Mononuclear cell (primary cell): ENCODE measurements around the gene BANP. TPM values are rescaled to one million over a fixed set of nuclear protein-coding genes. Genes with fewer than 3 reads are reported as not detected.
"Not testable (repeated sequence)": the region's sequence is repeated elsewhere in the genome, so short reads cannot be mapped to it uniquely, and the experiment has no call there.

ENCODE experiments used
- H3K27me3 ChIP-seq: 2 replicates; pipeline ENCODE4 v1.6.0; 2011; ENCODE audit warnings: low read length, control low read depth; ENCODE audit not compliant: insufficient read depth
- H3K4me1 ChIP-seq: 2 replicates; pipeline ENCODE4 v1.5.1; 2011; ENCODE audit warnings: mild to moderate bottlenecking, low read length, control low read depth; ENCODE audit not compliant: insufficient read depth
- H3K4me3 ChIP-seq: 2 replicates; pipeline ENCODE4 v1.5.1; 2011; ENCODE audit warnings: mild to moderate bottlenecking, low read length, moderate library complexity
- H3K9me3 ChIP-seq: 2 replicates; pipeline ENCODE4 v1.5.1; 2011; ENCODE audit warnings: low read depth, mild to moderate bottlenecking, control low read depth, low read length
- total RNA-seq: library from RNA; depleted of rRNA; stranded (reverse); fragments of >200 nt; gene quantifications from one replicate; pipeline ENCODE4 v1.2.3, GENCODE V29; 2012

BANP gene
- total RNA-seq, 1 donor, result 71.8 TPM

- H3K9me3 ChIP-seq, H3K27me3 ChIP-seq, H3K4me3 ChIP-seq: not testable (repeated sequence)
- H3K4me1 ChIP-seq, result peaks cover 39% of the 10 kb centered on the region
Observed at GRCh38 chr16:88040877-88041244, 89.6 kb downstream of the BANP start.

DNA sequence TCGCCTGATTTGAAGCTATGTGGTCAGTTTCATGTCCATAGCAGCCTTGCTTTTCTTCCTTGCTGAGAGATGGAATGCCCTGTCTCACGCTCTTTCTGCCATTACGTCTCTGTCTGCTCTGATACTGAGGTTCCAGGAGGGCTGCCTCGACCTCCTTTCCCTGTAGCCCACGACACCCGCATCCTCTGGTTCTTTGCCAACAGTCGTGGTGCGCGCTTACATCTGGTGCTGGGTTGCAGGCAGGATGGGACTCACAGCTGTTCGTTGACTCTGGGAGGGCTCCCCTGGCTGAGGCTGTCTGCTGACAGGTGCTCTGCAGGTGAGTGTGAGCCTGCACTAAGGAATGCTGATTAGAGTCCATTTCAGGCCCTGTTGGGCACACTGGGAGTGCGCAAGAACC is 90.3 kb downstream of the BANP start:
- H3K4me3 ChIP-seq, H3K9me3 ChIP-seq, H3K27me3 ChIP-seq: not testable (repeated sequence)
- peaks cover 43% of the 10 kb centered on the region for H3K4me1 ChIP-seq

- H3K4me1 ChIP-seq, result peaks cover 49% of the 10 kb centered on the region
- H3K27me3 ChIP-seq, H3K9me3 ChIP-seq, H3K4me3 ChIP-seq: not testable (repeated sequence)
Observed at GRCh38 chr16:88041986-88042562, 90.8 kb downstream of the BANP start.

DNA sequence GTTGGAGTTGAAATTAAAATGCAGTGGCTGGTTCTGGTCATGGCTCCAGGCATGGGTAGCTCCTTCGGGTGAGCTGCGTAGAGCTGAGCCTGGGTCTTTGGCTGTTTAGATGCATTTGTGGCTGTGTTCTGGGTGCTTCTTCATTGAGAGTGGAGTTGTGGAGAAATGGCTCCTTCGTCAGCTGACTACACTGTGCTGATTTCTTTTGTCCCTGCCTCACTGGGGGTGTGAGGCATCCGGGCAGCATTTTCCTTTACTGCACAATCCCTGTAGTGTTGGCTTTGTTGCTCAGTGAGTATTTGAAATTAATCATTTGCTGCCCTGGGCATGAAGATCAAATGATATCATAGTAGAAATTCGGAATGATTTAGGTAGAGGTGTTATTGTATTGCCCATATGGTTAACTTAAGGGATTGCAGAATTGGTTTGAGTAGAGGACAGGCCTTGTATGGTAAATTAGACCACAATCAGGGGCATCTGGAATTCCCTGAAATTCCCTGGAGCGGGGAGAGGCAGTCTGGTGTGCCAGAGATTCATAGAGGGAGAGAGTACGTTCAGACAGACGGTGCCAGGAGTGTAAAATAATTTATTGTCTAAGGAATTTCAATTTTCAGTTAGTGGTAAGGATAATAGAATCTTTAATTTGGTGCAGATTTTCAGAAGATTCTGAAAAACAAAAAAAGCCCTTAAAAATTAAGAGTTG is 92.1 kb downstream of the BANP start:
- not testable (repeated sequence) for H3K9me3 ChIP-seq, H3K27me3 ChIP-seq, H3K4me3 ChIP-seq
- peaks cover 55% of the 10 kb centered on the region for H3K4me1 ChIP-seq

- H3K9me3 ChIP-seq, H3K4me3 ChIP-seq, H3K27me3 ChIP-seq: not testable (repeated sequence)
- H3K4me1 ChIP-seq, result peaks cover 55% of the 10 kb centered on the region
Observed at GRCh38 chr16:88044121-88044581, 92.9 kb downstream of the BANP start.

DNA sequence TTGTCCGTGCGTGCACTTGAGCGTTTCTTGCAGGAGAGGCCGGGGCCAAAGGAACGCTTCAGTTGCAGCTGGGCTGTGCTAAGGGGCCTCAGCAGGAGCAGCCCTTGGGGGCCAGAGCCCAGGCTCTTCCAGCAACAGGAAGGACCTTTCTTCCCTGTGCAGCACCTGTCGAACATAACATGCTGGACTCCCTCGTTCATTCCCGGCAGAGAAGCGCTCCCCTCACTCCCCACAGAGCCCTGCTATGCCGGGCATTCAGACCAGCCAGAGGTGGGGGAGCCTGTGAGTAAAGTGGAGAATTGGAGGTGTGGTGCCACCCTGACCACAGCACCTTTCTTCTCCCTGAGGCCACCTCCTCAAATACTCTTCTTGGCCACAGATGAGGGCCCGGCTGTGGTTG is 94.1 kb downstream of the BANP start:
- not testable (repeated sequence) for H3K27me3 ChIP-seq, H3K4me3 ChIP-seq, H3K9me3 ChIP-seq
- peaks cover 55% of the 10 kb centered on the region for H3K4me1 ChIP-seq

DNA sequence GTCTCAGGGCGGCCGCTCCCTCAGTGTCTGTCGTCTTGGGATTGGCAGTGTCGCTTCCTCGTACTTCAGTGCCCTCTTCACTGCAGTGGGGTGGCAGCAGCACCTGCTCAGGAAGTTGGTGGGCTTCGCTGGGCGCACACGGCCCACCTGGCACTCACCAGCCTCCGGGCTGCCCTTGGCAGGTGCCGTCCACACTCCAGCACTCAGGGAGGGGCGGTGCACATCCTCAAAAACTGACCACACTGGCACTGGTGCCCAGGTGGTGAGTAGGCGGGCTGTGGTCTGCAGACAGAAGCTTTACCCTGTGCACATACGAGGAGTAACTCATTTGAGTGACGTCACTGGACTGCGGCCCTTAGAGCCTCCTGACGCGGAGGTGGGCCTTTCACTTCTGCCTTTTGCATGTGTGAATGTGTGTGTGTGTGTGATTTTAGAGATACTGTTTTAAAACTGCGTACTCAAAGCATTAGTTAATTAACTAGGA is 94.6 kb downstream of the BANP start:
- Histone ChIP-seq H3K27me3 (no peaks in the 10 kb centered on the region), H3K4me3 (no peak overlapping the region), H3K9me3 (no peaks in the 10 kb centered on the region), H3K4me1 (peaks cover 55% of the 10 kb centered on the region)

- H3K9me3 ChIP-seq, result no peaks in the 10 kb centered on the region
- no peaks in the 10 kb centered on the region for H3K27me3 ChIP-seq
- H3K4me1 ChIP-seq, result peaks cover 46% of the 10 kb centered on the region
- H3K4me3 ChIP-seq, result no peak overlapping the region
Observed at GRCh38 chr16:88047462-88047861, 96.2 kb downstream of the BANP start.

- Histone ChIP-seq H3K9me3 (no peaks in the 10 kb centered on the region), H3K4me1 (peaks cover 30% of the 10 kb centered on the region)
Observed at GRCh38 chr16:88048985-88049384, 97.8 kb downstream of the BANP start.

GRCh38 chr16:88049561-88050545 is 98.6 kb downstream of the BANP start:
- no peaks in the 10 kb centered on the region for H3K27me3 ChIP-seq
- peaks cover 23% of the 10 kb centered on the region for H3K4me1 ChIP-seq
- no peak overlapping the region for H3K4me3 ChIP-seq
- H3K9me3 ChIP-seq, result no peaks in the 10 kb centered on the region

More at GRCh38 chr16:88048985-88049384, 97.8 kb downstream of the BANP start:
- no peak overlapping the region for H3K4me3 ChIP-seq
- no peaks in the 10 kb centered on the region for H3K27me3 ChIP-seq

DNA sequence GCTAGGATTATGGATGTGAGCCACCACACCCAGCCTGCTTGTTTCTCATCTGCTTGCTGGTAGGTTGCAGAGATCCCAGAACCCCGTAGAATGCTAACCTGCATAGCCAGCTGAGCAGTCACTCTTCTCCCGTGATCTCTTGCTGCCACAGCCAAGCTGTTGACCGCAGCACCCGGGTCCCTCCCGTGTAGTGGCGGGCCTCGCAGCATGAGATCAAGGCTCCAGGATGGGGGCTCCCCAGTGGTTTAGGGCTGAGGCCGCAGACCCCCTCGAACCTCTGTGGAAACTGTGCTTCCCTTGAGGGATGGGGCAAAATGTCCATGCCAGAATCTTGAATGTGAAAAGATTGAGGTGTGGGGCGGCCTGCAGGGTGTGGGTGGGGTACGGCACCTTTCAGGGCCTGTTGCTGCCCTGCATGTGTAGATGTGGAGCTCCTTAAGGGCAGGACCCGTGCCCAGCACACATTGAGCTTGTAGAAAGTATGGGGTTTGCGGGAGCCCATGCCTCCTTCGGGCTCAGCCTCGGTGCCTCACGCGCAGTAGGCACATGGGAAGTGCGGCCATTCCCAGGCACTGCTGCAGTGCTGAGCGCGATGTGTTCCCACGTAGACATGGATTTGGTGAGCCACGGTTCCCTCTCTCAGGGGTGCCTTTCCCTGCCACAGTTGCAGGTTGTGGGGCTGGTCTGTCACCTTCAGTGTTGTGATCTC is 99.9 kb downstream of the BANP start:
- Histone ChIP-seq H3K27me3 (no peaks in the 10 kb centered on the region), H3K4me3 (no peak overlapping the region), H3K9me3 (no peaks in the 10 kb centered on the region), H3K4me1 (peaks cover 16% of the 10 kb centered on the region)

DNA sequence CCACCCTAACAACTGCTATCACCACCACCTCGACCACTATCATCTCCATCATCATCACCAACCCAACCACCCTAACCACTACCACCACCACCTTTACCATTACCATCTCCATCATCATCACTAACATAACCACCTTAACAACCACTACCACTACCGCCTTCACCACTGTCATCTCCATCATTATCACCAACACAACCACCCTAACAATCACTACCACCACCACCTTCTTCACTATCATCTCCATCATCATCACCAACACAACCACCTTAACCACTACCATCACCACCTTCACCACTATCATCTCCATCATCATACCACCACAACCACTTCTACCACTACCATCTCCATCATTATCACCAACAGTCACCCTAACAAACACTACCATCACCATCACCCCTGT is 101.4 kb downstream of the BANP start:
- H3K9me3 ChIP-seq, result no peaks in the 10 kb centered on the region
- no peak overlapping the region for H3K4me3 ChIP-seq
- peaks cover under 1% of the 10 kb centered on the region for H3K4me1 ChIP-seq
- H3K27me3 ChIP-seq, result no peaks in the 10 kb centered on the region

DNA sequence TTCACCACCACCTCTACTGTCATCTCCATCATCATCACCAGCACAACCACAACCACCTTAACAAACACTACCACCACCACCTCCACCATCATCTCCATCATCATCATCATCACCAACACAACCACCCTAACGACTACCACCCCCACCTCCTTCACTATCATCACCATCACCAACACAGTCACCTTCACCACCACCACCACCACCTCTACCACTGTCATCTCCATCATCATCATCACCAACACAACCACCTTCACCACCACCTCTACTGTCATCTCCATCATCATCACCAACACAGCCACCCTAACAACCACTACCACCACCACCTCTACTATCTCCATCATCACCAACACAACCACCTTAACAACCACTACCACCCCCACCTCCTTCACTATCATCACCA is 102.2 kb downstream of the BANP start:
- not testable (repeated sequence) for H3K4me3 ChIP-seq, H3K27me3 ChIP-seq, H3K9me3 ChIP-seq, H3K4me1 ChIP-seq

- H3K9me3 ChIP-seq, result no peaks in the 10 kb centered on the region
- no peak overlapping the region for H3K4me3 ChIP-seq
- H3K4me1 ChIP-seq, result no peaks in the 10 kb centered on the region
- no peaks in the 10 kb centered on the region for H3K27me3 ChIP-seq
Observed at GRCh38 chr16:88055356-88055755, 104.1 kb downstream of the BANP start.

DNA sequence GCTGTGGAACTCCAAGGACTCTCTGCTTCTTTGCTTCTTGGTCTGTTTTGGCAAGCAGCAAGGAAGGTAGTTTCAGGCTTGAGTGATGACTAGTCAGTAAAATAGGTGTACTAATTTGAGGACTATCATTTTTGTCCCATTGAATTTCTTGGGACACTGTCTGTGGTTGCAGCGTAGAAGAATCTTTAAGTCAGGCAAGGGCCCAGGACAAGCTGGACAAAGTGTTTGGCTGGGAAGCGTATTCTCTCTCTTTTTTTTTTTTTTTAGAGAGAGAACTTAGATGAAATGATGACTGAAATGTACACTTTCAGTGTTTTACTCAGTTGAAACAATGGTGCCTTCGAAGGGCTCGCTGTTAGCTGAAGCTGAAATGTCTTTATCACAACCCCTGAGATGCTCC is 105.0 kb downstream of the BANP start:
- H3K4me3 ChIP-seq, result no peak overlapping the region
- H3K27me3 ChIP-seq, result no peaks in the 10 kb centered on the region
- no peaks in the 10 kb centered on the region for H3K9me3 ChIP-seq
- no peaks in the 10 kb centered on the region for H3K4me1 ChIP-seq
